Measurements from ENCODE around the gene PITPNC1.

- TF ChIP-seq CTCF (IDR thresholded peaks at IDR 0.05 in 4 of 5, conservative IDR thresholded peaks at IDR 0.05 in 1 of 5) (no peak), POLR2A (IDR thresholded peaks at IDR 0.05) (no peak)
These were observed 125.1 kb downstream of the PITPNC1 start for GRCh38 chr17:67502151-67502550.

Data from gastrocnemius medialis (tissue), 4 donors.